ENCODE measurements around the gene RASSF6.
"Not testable (repeated sequence)": the region's sequence is repeated elsewhere in the genome, so short reads cannot be mapped to it uniquely, and the experiment has no call there.

Gene RASSF6

DNA sequence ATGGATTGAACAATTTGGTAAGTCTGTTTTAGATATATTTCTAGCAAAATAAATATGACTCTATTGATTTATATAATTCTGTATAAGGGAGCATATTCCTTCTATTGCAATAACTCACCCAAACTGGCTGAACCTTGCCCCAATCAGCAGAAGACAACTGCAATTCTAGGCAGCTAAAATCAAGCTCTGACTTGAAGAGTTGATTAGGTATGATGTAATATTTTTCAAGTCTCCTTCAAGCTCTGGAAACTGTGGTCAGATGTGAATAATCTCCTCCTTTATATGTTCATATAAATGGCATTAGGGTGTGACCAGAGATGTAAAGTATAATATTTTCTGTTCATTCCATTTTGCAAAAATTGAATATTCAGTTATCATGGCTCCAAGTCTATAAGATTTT is 8.2 kb downstream of the RASSF6 start:
- DNase-seq (ENCODE audit: low read depth) = no peak

DNA sequence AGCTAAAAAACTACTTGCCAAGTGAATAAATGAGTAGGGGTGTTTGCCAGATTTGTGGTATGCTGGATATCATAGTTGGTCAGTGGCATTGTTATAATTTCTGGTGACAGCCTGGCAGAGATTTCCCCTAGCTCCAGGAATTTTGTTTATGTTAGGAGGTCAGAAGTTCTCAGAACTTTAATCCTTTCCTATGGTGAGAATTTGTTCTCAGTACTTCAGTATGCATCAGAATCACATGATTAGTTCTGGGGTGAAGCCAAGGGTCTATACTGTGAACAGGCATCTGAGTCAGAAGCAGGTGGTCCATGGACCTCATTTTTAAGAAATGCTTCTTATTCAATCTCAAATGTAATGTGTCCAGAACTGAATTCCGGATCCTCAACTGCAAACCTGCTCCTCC is 10.5 kb downstream of the RASSF6 start:
- DNase-seq (ENCODE audit: low read depth) = no peak

DNA sequence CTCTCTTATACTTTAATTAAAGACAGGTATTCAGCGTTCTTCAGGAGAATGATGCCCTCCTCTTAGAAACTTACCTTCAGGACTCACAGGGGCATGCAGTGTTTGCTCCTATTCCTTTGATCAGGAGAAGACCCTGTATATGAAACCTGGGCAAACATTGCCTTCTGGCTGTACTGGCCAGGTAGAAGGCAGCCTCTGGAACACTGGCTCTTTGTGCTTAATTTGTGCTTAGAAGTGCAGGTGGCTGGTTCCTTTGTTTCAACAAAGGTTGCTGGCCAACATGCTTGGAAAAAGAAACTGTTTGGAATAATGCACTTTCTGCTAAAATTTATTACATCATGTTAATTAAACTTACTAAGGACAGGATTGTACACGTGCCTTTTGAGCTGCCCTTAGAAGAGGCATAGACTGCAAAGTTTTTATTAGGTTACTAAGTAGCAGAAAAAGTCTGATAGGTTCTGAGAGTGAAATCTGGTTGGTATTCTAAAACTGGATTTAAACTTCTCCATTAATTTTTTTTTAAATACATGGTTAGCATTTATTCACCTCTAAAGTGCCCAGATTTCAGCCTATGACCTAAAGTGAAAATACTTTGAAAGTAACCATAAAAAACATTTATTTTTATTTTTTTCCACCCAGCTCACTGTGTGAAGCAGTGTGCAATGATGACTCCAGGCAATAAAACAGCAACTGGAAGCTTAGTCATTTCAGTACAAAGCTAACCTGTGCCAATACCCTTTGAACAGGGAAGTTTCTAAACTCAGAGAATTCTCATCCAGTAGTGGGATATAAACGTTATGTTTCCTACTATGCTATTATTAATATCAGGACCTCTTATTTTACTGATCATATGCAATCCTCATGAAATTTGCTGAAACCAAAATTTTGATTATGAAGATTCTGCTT is 11.3 kb downstream of the RASSF6 start:
- DNase-seq (ENCODE audit: low read depth) = no peak

DNA sequence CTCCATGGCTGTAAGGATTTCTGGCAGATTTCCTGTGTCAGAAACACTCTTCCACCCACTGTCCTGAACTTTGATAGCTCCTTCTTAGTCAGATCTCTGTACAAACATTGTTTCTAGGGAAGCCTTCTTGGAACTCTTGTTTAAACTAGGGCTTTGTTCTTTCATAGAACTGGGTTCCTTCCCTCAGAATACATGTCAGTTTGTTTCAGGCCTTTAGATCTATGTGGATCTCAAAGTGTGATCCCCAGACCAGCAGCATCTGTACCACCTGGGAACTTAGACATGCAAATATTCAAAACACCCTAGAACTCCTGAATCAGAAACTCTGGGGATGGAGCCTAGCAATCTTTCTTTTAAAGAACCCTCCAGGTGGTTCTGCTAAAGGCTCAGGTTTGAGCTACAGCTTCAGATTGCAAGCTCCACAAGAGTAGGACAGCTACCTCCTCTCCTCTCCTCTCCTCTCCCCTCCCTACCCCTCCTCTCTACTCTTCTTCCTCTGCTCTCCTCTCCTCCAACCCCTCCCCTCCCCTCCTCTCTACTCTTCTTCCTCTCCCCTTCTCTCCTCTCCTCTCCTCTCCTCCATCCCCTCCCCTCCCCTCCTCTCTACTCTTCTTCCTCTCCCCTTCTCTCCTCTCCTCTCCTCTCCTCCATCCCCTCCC is 12.7 kb downstream of the RASSF6 start:
- no peak for DNase-seq (ENCODE audit: low read depth)

GRCh38 chr4:73606465-73606974 is 13.7 kb downstream of the RASSF6 start:
- no peak for DNase-seq (ENCODE audit: low read depth)

DNA sequence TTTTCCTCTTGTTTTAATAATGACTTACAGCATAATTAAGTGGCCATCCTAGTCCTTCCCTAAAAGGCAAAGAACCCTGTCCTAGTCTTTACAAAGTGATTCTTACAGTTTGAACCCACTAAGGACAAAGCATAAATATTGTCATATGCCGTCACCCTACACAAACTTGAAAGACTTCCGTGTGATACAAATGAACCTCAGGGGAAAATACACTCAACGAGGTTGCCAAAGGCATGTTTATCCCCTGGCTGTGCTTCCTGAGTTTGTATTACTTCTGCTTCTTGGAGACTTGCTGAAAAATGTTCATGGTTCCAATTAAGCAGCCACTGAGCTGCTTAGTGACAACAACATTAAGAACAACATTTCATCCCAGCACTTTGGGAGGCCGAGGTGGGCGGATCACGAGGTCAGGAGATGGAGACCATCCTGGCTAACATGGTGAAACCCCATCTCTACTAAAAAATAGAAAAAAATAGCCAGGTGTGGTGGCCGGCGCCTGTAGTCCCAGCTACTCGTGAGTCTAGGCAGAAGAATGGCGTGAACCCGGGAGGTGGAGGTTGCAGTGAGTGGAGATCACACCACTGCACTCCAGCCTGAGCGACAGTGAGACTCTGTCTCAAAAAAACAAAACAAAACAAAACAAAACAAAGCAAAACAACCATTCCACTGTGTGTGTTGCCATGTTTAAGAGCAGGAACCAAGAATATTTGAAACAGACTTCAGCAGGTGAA is 16.2 kb downstream of the RASSF6 start:
- no peak for DNase-seq (ENCODE audit: low read depth)

DNA sequence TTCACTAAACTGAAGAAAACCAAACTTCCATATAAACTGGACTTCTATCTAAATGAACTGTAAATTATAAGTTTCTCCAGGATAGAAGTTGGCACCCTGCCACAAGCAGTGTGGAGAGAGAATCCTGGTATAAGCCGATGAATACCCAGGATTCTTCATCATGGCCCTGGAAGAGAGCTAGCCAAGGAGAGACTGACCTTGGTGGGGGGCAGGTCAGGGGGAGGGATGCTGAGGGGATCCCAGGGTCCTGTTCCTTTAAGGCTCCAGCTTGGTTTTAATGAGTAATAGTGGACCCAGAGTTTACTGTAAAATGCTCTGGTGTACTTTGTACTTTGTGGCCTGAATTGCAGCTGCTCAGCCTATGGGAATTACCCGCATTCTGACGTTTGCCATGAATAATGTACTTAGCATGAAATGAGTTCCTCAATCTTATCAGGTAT is 16.9 kb downstream of the RASSF6 start:
- no peak for DNase-seq (ENCODE audit: low read depth)

- no peak for DNase-seq (ENCODE audit: low read depth)
These were observed 19.3 kb downstream of the RASSF6 start for GRCh38 chr4:73600954-73601353.

DNA sequence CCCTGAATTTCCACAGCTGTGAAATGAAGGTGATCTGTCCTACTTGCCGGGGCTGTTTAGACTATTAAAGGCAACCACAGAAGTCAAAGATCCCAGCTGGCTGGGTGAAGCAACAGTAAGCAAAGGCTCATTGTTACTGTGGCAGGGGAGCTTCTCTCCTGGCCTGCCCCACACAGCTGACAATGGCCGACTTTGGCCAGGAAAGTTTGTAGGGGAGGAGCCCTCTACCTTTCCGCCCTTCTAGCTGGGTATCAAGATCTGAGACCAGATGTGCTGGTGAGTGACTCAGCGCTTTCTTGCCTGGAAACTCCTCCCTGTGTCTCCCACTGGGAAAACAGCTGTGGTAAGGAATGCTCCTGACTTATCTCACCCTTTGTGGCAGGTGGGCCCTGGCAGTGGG is 21.1 kb downstream of the RASSF6 start:
- DNase-seq (ENCODE audit: low read depth) = no peak

DNA sequence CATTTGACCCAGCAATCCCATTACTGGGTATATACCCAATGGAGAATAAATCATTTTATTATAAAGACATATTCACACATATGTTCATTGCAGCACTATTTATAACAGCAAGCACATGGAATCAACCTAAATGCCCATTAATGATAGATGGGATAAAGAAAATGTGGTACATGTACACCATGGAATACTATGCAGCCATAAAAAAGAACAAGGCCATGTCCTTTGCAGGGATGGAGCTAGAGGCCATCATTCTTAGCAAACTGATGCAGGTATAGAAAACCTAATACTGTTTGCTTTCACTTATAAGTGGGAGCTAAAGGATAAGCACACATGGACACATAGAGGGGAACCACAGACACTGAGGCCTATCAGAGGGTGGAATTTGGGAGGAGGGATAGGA is 22.6 kb downstream of the RASSF6 start:
- no peak for DNase-seq (ENCODE audit: low read depth)

- DNase-seq (ENCODE audit: low read depth) = not testable (repeated sequence)
These were observed 23.1 kb downstream of the RASSF6 start for GRCh38 chr4:73597183-73597582.

DNA sequence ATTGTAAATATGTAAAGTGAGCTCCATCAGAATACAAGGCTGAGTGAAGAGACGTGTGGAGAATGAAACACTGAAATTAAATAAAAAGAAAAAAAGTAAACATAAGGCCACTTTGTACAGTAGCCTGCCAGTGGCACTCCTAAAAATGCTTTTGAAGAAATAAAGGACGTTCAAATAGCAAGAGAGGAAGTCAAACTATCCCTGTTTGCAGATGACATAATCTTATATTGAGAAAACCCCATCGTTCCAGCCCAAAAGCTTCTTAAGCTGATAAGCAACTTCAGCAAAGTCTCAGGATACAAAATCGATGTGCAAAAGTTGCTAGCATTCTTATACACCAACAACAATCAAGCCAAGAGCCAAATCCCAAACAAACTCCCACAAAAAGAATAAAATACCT is 24.2 kb downstream of the RASSF6 start:
- DNase-seq (ENCODE audit: low read depth) = no peak

DNA sequence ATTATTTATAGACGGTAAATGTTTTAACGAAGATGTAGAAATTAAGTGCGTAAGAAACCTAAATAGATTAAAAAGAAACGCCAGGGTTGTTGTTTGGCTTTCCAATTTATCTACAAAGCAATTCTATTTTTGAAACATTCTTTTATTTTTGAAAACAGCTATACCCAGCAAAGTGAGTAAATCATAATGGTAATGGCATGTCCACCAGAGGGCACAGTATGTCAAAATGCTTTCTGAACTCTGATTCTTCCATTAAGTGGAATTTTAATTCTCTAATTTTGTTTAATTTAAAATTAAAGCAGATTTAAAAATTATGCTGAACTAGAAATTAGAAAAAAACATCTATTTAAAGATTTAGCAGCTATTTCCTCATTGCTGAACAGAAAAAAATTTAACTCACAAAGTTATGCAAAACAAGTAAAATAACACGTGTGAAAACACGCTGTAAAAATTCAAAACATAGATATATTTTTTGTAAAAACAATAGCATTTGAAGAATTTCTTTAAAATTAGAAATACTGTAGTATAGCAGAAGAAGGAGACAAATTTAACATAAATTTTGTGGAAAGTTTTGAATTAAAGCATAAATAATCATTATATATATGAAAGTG is 26.5 kb downstream of the RASSF6 start:
- DNase-seq (ENCODE audit: low read depth) = no peak

DNA sequence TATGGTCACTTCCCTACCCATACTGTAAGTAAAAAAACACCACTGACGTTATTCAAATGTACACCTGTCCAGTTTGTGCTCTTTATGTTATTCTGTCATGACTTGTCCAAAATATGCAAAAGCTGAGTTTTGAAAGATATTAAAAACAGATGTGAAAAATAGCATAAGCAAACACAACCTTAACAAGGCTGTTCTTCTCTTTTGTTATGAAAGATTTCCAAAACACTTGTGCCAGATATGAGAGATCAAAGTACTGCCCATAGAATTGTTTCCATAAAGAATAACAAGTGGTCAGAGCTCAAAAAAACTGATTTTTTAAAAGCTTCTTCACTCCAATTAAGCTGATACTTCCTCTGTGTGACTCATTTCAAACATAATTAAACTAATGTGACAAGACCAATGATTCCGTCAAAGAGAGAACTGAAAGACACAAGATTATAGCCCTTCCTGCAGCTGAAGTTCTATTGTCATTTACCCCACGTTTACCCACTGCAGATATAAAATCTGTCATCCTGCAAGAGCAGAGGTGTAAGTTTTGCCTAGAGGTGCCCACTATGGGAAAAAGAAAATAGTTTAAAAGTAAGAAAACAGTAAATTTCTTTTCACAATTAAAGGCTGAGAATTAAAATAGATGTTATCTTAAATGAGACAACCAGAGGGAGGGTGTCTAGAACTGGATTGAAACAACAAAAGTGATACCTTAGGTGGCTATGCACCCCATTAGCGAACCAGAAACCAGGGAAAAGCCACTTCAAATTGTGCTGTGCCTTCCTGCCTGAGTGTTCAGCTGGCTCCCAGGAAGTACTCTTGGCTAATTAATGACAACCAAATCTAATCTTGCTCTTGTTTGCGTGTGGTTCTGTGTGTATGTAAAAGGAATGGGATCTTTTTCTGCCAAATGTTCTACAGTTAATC is 30.1 kb downstream of the RASSF6 start:
- DNase-seq (ENCODE audit: low read depth) = no peak

GRCh38 chr4:73589261-73589847 is 30.9 kb downstream of the RASSF6 start:
- DNase-seq (ENCODE audit: low read depth) = no peak

DNA sequence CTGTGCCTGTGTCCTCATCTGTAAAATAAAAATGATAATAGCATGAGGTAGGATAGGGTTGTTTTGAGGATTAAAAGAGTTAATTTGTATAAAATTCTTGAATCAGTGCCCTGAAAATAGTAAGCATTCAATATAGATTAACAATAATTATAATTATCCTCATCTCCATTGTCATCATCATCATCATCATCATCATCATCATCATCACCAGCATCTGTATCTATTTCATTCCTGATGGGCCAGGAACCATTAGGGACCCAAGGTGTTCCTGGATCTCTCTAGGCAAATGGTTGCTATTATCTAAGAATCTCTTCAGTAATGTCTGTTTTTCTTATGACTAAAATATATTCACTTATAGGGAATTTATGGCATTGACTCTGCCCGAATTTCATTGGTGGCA is 31.6 kb downstream of the RASSF6 start:
- DNase-seq (ENCODE audit: low read depth) = no peak

GRCh38 chr4:73586666-73587065 is 33.6 kb downstream of the RASSF6 start:
- DNase-seq (ENCODE audit: low read depth) = no peak

DNA sequence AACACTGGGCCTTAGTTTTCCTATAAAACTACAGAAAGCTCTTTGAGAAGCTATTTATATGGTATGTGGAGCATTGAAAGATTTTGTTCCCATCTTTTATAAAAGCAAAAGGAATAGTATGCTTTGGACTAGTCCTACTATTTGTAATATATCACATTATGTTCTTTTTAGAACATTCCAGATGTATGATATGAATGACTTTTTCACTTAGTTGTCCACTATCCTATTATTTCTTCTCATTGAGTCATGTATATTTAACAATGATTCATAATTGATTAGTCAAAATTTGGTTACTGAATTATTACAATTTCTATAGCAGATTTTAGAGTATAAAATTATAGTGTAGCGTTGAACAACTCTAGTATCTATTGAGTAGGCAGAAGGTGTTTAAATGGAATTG is 34.2 kb downstream of the RASSF6 start:
- no peak for DNase-seq (ENCODE audit: low read depth)

- no peak for DNase-seq (ENCODE audit: low read depth)
These were observed 34.9 kb downstream of the RASSF6 start for GRCh38 chr4:73585345-73585744.

- no peak for DNase-seq (ENCODE audit: low read depth)
These were observed 36.6 kb downstream of the RASSF6 start for GRCh38 chr4:73583666-73584065.

DNA sequence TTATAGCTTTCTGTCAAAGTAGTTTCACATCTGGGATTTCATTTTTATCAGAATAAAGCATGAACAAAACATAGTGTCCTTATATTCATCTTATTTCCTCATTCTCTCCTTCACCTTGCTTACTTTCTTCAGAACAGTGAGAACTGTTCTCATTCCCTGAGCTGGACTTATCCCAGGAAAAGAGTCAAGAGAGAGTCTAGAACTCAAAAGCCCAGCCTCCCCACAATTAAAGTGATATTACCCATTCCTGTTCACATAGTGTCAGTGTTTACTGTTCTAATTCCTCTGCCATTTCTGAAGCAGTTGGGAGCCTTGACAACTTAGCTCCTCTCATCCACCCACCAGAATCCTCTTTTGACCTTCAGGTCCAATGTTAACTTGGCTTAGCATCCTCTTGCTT is 42.9 kb downstream of the RASSF6 start:
- DNase-seq (ENCODE audit: low read depth) = no peak

All from activated T-cell treated with anti-CD3 and anti-CD28 coated beads for 24 hours (primary cell).